ENCODE measurements around the gene OTOS. TPM values are rescaled to one million over a fixed set of nuclear protein-coding genes. Genes with fewer than 3 reads are reported as not detected.

The OTOS gene
- total and polyA plus RNA-seq, 9 of the 15 experiments (the other 6 are each of a cell fraction or from before 2014, with no cell fraction given), result not detected

GRCh38 chr2:240136013-240136670 lies 4.3 kb downstream of the OTOS start, which contains the start of gene COPS9 (continued):
- TF ChIP-seq, protein P1, sequence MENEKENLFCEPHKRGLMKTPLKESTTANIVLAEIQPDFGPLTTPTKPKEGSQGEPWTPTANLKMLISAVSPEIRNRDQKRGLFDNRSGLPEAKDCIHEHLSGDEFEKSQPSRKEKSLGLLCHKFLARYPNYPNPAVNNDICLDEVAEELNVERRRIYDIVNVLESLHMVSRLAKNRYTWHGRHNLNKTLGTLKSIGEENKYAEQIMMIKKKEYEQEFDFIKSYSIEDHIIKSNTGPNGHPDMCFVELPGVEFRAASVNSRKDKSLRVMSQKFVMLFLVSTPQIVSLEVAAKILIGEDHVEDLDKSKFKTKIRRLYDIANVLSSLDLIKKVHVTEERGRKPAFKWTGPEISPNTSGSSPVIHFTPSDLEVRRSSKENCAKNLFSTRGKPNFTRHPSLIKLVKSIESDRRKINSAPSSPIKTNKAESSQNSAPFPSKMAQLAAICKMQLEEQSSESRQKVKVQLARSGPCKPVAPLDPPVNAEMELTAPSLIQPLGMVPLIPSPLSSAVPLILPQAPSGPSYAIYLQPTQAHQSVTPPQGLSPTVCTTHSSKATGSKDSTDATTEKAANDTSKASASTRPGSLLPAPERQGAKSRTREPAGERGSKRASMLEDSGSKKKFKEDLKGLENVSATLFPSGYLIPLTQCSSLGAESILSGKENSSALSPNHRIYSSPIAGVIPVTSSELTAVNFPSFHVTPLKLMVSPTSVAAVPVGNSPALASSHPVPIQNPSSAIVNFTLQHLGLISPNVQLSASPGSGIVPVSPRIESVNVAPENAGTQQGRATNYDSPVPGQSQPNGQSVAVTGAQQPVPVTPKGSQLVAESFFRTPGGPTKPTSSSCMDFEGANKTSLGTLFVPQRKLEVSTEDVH (IDR thresholded peaks at IDR 0.05; ENCODE audit: low read depth, partially characterized antibody), result peak; percentile 65
- TF ChIP-seq SUPT5H (IDR thresholded peaks at IDR 0.05) (peak; percentile 67), HDAC1 (IDR thresholded peaks at IDR 0.05) (peak in 1 of 2 experiments; percentile 65; a peak in 1 of 4 replicates), CREB3L1 (IDR thresholded peaks at IDR 0.05; ENCODE audit: borderline replicate concordance, low read depth) (peak; percentile 78; the same call in 1 of the 2 replicates), E2F6 (IDR thresholded peaks at IDR 0.05; ENCODE audit: borderline replicate concordance in 1 of 2, extremely low read depth in 1 of 2, insufficient read depth in 1 of 2, insufficient read length in 1 of 2, low read depth in 1 of 2, low read length in 1 of 2, poor library complexity in 1 of 2, severe bottlenecking in 1 of 2) (peak; percentile 34 to 79), POLR2G (IDR thresholded peaks at IDR 0.05; ENCODE audit: low read depth, low read length) (peak; percentile 89), ZNF12 (CRISPR knock-in tag; IDR thresholded peaks at IDR 0.05) (no peak), ZBTB40 (IDR thresholded peaks at IDR 0.05) (peak; percentile 95), ZBTB40 (CRISPR knock-in tag; IDR thresholded peaks at IDR 0.05) (no peak), SMARCB1 (IDR thresholded peaks at IDR 0.05; ENCODE audit: insufficient read length, low read depth) (no peak), HCFC1 (IDR thresholded peaks at IDR 0.05; ENCODE audit: low read depth, low read length) (peak; percentile 78), MAZ (CRISPR knock-in tag; conservative IDR thresholded peaks at IDR 0.05 in 1 of 2, IDR thresholded peaks at IDR 0.05 in 1 of 2) (peak in 1 of 2 experiments; percentile 51; a peak in 2 of 4 replicates)
